ENCODE measurements around the gene MYO1G. TPM values are rescaled to one million over a fixed set of nuclear protein-coding genes. Genes with fewer than 3 reads are reported as not detected.

MYO1G gene
- total RNA-seq, 2 experiments from 2014 or later = 399 to 403 TPM

DNA sequence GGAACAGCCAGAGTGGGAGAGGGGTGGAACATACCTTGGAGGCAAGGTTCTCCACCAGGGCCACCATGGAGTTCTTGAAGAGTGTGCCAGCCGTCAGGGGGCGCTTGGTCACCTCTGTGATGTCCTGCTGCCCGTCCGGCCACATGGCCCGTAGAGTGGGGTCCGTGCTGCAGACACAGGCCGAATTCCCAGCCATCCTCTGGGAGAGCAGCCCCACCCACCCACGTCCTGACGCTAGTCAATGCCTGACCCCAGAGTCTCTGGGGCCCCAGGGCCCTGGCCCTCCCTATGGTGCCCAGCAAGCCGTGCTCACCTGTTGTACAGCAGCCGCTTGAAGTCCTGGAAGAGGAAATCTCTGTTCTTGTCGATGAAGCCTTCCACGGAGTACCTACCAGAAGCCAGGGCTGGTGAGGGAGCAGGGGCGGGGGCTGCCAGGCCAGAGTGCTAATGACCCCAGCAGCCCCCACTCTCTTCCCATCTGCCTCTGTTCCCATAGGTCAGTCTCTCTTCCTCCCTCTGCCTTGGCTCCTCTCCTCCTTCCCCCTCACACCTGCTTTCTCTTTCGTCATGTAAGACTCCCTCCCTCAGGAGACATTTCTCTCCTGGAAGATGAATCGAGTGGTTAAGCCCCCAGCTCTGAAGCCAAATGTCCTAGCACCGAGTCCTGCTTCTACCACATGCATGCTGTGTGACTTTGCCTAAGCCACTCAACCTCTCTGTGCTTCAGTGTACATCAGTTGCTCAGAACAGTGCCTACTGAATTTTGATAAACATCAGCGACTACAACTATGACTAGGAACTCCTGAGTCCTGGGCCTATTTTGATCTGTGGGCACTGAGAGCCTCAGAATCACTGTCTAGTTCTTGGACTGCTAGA, 11.0 kb downstream of the MYO1G start:
- TF ChIP-seq, protein P1, sequence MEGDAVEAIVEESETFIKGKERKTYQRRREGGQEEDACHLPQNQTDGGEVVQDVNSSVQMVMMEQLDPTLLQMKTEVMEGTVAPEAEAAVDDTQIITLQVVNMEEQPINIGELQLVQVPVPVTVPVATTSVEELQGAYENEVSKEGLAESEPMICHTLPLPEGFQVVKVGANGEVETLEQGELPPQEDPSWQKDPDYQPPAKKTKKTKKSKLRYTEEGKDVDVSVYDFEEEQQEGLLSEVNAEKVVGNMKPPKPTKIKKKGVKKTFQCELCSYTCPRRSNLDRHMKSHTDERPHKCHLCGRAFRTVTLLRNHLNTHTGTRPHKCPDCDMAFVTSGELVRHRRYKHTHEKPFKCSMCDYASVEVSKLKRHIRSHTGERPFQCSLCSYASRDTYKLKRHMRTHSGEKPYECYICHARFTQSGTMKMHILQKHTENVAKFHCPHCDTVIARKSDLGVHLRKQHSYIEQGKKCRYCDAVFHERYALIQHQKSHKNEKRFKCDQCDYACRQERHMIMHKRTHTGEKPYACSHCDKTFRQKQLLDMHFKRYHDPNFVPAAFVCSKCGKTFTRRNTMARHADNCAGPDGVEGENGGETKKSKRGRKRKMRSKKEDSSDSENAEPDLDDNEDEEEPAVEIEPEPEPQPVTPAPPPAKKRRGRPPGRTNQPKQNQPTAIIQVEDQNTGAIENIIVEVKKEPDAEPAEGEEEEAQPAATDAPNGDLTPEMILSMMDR (IDR thresholded peaks at IDR 0.05) = no peak
- H3K36me3 Mint-ChIP-seq (ENCODE audit: low read depth) = peaks cover 81% of the 10 kb centered on the region
- peak; percentile 10 for DNase-seq
- intact Hi-C loops (cut with micrococcal nuclease) = no loop called here
- H3K4me1 Mint-ChIP-seq (ENCODE audit: low read depth) = peaks cover 12% of the 10 kb centered on the region
- H3K9me3 Mint-ChIP-seq = no peaks in the 10 kb centered on the region
- no peak overlapping the region for H3K4me3 Mint-ChIP-seq
- ChIA-PET POLR2A (interaction anchor here (1.4 to 11.6 kb wide), 4 partner anchors 9 to 23 kb away, joined by 4 to 317 read pairs (median 17); partner anchors contain the start of gene MYO1G), CTCF (no interaction called here)
- no peaks in the 10 kb centered on the region for H3K27me3 Mint-ChIP-seq
- ATAC-seq = no peak
- H3K27ac Mint-ChIP-seq = peak overlapping the region; percentile 56

DNA sequence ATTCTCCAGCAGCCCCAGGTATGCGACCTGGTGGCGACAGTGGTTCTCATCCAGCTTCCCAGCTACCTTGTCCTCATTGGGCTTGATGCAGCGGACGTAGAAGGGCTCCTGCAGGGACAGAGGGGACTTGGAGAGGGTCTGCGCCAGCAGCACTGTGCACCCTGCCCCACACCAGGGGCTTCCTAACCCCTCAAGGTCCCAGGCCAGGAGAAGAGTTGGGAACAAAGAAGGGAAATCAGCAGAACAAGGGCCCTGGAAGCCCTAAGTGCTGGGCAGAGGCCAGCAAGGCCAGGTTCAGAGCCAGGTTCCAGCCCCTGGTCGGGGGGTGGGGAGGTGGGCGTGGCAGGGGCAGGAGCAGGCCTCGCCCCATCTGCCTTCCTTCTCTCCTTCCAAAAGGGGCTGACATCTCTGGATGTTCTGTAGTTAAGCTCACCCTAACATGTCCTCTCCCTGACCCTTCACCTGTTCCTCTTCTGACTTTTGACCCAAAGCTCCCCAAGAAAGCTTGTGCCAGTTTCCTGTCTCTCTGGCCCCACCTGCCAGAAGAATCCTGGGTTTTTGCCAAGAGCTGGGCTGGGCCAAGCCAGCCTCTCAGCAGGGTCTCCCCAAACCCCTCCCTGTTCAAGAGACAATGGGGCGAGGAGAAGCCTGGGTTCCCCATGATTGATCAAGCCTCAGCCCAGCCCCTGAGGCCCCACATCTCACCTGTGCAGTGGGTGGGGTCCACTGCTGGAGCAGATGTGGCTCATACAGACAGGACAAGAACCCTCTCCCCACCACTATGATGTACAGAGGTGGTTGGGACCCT, 11.9 kb downstream of the MYO1G start:
- Mint-ChIP-seq H3K36me3 (ENCODE audit: low read depth) (peaks cover 73% of the 10 kb centered on the region), H3K27me3 (no peaks in the 10 kb centered on the region), H3K4me3 (no peak overlapping the region), H3K27ac (no peak overlapping the region), H3K9me3 (no peaks in the 10 kb centered on the region), H3K4me1 (ENCODE audit: low read depth) (peaks cover 9% of the 10 kb centered on the region)
- ChIA-PET CTCF (no interaction called here), POLR2A (interaction anchor here (1.5 to 11.6 kb wide), 3 partner anchors 10 to 23 kb away, joined by 4 to 317 read pairs (median 30); partner anchors contain the start of gene MYO1G)
- intact Hi-C loops (cut with micrococcal nuclease) = no loop called here
- ATAC-seq (no peak), DNase-seq (peak; percentile 9)
- TF ChIP-seq, protein P1 (IDR thresholded peaks at IDR 0.05) = no peak

DNA sequence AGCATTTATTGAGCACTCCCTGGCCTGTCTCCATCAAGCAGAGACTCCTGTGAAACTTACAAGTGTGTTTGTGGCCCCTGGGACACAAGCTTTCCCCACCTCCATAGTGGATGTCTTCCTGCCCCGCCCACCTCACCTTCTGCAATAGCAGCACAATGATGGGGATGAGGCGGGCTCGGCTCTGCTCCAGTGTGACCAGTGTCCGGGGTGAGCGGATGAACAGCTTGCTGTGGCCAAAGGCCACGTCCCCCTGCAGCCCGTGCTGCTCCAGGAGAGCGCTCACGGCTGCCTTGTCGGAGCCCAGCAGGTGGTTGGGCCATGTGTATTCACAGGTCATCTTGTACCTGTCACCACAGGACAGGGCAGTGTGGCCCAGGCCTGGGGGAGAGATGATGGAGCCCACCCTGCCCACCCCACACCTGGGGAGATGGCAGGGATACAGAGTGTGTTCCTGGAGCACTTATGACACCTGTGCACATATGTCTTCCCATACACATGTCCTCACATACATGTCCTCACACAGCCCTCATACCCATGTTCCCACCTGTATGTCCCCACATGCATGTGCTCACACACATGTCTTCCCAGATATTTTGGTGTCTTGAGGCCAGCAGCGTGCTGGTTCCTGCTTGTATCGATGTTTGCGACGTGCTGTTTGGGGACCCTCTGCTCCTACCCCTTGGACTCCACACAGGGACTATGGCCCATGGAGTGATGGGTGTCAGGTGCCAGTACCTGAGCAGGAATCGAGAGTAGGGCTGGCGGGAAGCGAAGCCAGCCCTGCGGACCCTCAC, 12.7 kb downstream of the MYO1G start:
- Mint-ChIP-seq H3K4me3 (no peak overlapping the region), H3K9me3 (no peaks in the 10 kb centered on the region), H3K27ac (no peak overlapping the region), H3K4me1 (ENCODE audit: low read depth) (peaks cover 5% of the 10 kb centered on the region), H3K36me3 (ENCODE audit: low read depth) (peaks cover 66% of the 10 kb centered on the region), H3K27me3 (no peaks in the 10 kb centered on the region)
- ChIA-PET CTCF (interaction anchor here (3.1 kb wide), 1 partner anchor 8 kb away, joined by 19 read pairs; no protein-coding TSS in a partner anchor), POLR2A (interaction anchor here (0.6 to 11.6 kb wide), 8 partner anchors 10 to 196 kb away, joined by 3 to 317 read pairs (median 5); partner anchors contain the start of genes CCM2 and MYO1G)
- TF ChIP-seq, protein P1 (IDR thresholded peaks at IDR 0.05) = no peak
- intact Hi-C loops (cut with micrococcal nuclease) = no loop called here
- DNase-seq = peak; percentile 29
- ATAC-seq = no peak

DNA sequence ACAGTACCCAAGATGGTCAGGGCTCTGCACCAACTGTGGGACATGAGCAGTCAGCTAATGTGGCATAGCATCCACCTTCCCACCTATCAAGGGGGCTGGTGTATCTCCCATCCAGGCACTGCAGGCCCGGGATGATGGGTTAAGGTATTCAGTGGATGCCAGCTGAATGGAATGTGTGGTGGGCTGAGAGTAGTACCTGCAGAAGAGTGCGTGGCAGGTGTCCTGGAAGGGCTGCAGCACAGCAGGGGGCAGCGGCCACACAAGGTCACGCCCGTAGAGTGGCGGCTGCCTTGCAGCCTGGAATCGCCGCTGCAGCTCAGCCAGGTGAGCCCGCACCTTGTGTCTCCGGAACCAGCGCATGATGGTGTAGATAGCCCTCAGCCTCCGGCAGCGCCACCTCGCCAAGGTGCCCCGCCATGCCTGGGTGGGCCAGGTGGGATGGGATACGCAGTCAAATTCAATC, 13.3 kb downstream of the MYO1G start:
- intact Hi-C loops (cut with micrococcal nuclease) = no loop called here
- H3K9me3 Mint-ChIP-seq = no peaks in the 10 kb centered on the region
- TF ChIP-seq, protein P1 (IDR thresholded peaks at IDR 0.05) = no peak
- peaks cover 62% of the 10 kb centered on the region for H3K36me3 Mint-ChIP-seq (ENCODE audit: low read depth)
- POLR2A ChIA-PET = interaction anchor here (0.6 to 11.6 kb wide), 9 partner anchors 10 to 196 kb away, joined by 3 to 317 read pairs (median 3); partner anchors contain the start of genes CCM2 and MYO1G
- H3K4me1 Mint-ChIP-seq (ENCODE audit: low read depth) = peaks cover 7% of the 10 kb centered on the region
- DNase-seq (peak; percentile 16), ATAC-seq (no peak)
- CTCF ChIA-PET = interaction anchor here (3.1 kb wide), 1 partner anchor 8 kb away, joined by 19 read pairs; no protein-coding TSS in a partner anchor
- peak overlapping the region; percentile 66 for H3K27ac Mint-ChIP-seq
- H3K4me3 Mint-ChIP-seq = no peak overlapping the region
- no peaks in the 10 kb centered on the region for H3K27me3 Mint-ChIP-seq
